Urinary bladder (tissue), 4 donors: ENCODE measurements around the gene STAT5B. TPM values are rescaled to one million over a fixed set of nuclear protein-coding genes. Genes with fewer than 3 reads are reported as not detected.
"Not testable (repeated sequence)": the region's sequence is repeated elsewhere in the genome, so short reads cannot be mapped to it uniquely, and the experiment has no call there.

Experiments used
- DNase-seq: peaks from one replicate; pipeline ENCODE4 v3.0.0-alpha.2; 2015; ENCODE audit errors: extremely low spot score
- H3K27ac ChIP-seq: one replicate; pipeline ENCODE4 v1.5.1; 2013; ENCODE audit warnings: low read depth, mild to moderate bottlenecking, moderate library complexity
- H3K36me3 ChIP-seq: one replicate; pipeline ENCODE4 v1.6.1; 2013; ENCODE audit warnings: mild to moderate bottlenecking, moderate library complexity; ENCODE audit not compliant: insufficient read depth
- H3K4me1 ChIP-seq: one replicate; pipeline ENCODE4 v1.6.1; 2013; ENCODE audit warnings: mild to moderate bottlenecking, moderate library complexity; ENCODE audit not compliant: insufficient read depth
- H3K4me3 ChIP-seq: one replicate; pipeline ENCODE4 v1.5.1; 2013; ENCODE audit warnings: low read depth, low read length
- WGBS: extraction: QIAGEN DNeasy Blood & Tissue Kit; methylation state at CpG from one replicate; pipeline ENCODE4 v1.1.7; 2013; 5-methylcytosine and 5-hydroxymethylcytosine counted together
- polyA plus RNA-seq: library from polyadenylated mRNA; stranded (reverse); fragments of 200-250 nt; gene quantifications from one replicate; pipeline ENCODE4 v1.2.3, GENCODE V29; 2013
- total RNA-seq: library from RNA; depleted of rRNA; stranded (reverse); fragments of >200 nt; gene quantifications from one replicate; pipeline ENCODE4 v1.2.3, GENCODE V29; 2014
- donor health status: healthy with polysubstance abuse.
- donor health status: healthy.

The STAT5B gene
- total and polyA plus RNA-seq, 2 donors: 37.6 to 66.3 TPM

- H3K4me3 ChIP-seq: no peak overlapping the region
- no peak for DNase-seq
- 93% methylated on average over 5 of the region's 5 CpGs for WGBS
- H3K36me3 ChIP-seq: no peaks in the 10 kb centered on the region
- peaks cover 2% of the 10 kb centered on the region for H3K4me1 ChIP-seq
- no peak overlapping the region for H3K27ac ChIP-seq
Observed at GRCh38 chr17:42191275-42191608, 84.9 kb downstream of the STAT5B start.

- no peak overlapping the region for H3K27ac ChIP-seq
- DNase-seq: no peak
- WGBS: 85% methylated on average over 17 of the region's 17 CpGs
- H3K4me1 ChIP-seq: peaks cover 2% of the 10 kb centered on the region
- H3K36me3 ChIP-seq: no peaks in the 10 kb centered on the region
- H3K4me3 ChIP-seq: no peak overlapping the region
Observed at GRCh38 chr17:42190491-42191274, 85.5 kb downstream of the STAT5B start.

- Histone ChIP-seq H3K4me1 (peaks cover 2% of the 10 kb centered on the region), H3K36me3 (no peaks in the 10 kb centered on the region), H3K27ac (no peak overlapping the region), H3K4me3 (no peak overlapping the region)
- no peak for DNase-seq
- 80% methylated on average over 11 of the region's 11 CpGs for WGBS
Observed at GRCh38 chr17:42189651-42189965, 86.6 kb downstream of the STAT5B start.

GRCh38 chr17:42188749-42189650 lies 87.2 kb downstream of the STAT5B start:
- DNase-seq: no peak
- Histone ChIP-seq H3K4me1 (no peaks in the 10 kb centered on the region), H3K4me3 (no peak overlapping the region), H3K36me3 (no peaks in the 10 kb centered on the region), H3K27ac (no peak overlapping the region)
- WGBS: 82% methylated on average over 19 of the region's 19 CpGs

GRCh38 chr17:42187833-42188232 lies 88.4 kb downstream of the STAT5B start:
- no peak for DNase-seq
- Histone ChIP-seq H3K27ac (no peak overlapping the region), H3K36me3 (no peaks in the 10 kb centered on the region), H3K4me3 (no peak overlapping the region), H3K4me1 (no peaks in the 10 kb centered on the region)
- WGBS: 80% methylated on average over 2 of the region's 2 CpGs

GRCh38 chr17:42186191-42186590 lies 90.0 kb downstream of the STAT5B start:
- 85% methylated on average over 5 of the region's 5 CpGs for WGBS
- not testable (repeated sequence) for H3K4me1 ChIP-seq, H3K36me3 ChIP-seq, DNase-seq, H3K27ac ChIP-seq, H3K4me3 ChIP-seq

GRCh38 chr17:42185621-42185930 lies 90.6 kb downstream of the STAT5B start:
- 52% methylated on average over 7 of the region's 7 CpGs for WGBS
- no peaks in the 10 kb centered on the region for H3K36me3 ChIP-seq
- H3K27ac ChIP-seq: no peak overlapping the region
- H3K4me3 ChIP-seq: no peak overlapping the region
- no peaks in the 10 kb centered on the region for H3K4me1 ChIP-seq
- DNase-seq: no peak

GRCh38 chr17:42184713-42185620 lies 91.2 kb downstream of the STAT5B start, which contains the start of gene HCRT:
Gene HCRT, minus strand, starts transcription at chr17:42185452. Its CDS starts 87 bp downstream, at chr17:42185365.
- WGBS: 68% methylated on average over 11 of the region's 11 CpGs
- H3K4me3 ChIP-seq: peak within 1 kb of the TSS; percentile 38
- no peak within 1 kb of the TSS for H3K27ac ChIP-seq

GRCh38 chr17:42183741-42184711 lies 92.2 kb downstream of the STAT5B start:
- no peaks in the 10 kb centered on the region for H3K36me3 ChIP-seq
- peak overlapping the region; percentile 38 for H3K4me3 ChIP-seq
- no peaks in the 10 kb centered on the region for H3K4me1 ChIP-seq
- no peak for DNase-seq
- no peak overlapping the region for H3K27ac ChIP-seq
- 4% methylated on average over 83 of the region's 83 CpGs for WGBS

More at GRCh38 chr17:42184713-42185620, 91.2 kb downstream of the STAT5B start, which contains the start of gene HCRT:
- Histone ChIP-seq H3K4me1 (no peaks in the 10 kb centered on the region), H3K36me3 (no peaks in the 10 kb centered on the region)
- no peak for DNase-seq

- Histone ChIP-seq H3K4me1 (no peaks in the 10 kb centered on the region), H3K27ac (no peak overlapping the region), H3K4me3 (peak overlapping the region; percentile 38), H3K36me3 (no peaks in the 10 kb centered on the region)
- 77% methylated on average over 9 of the region's 9 CpGs for WGBS
- no peak for DNase-seq
Observed at GRCh38 chr17:42182927-42183734, 93.1 kb downstream of the STAT5B start.

GRCh38 chr17:42181851-42182207 lies 94.4 kb downstream of the STAT5B start:
- Histone ChIP-seq H3K4me3 (no peak overlapping the region), H3K27ac (no peak overlapping the region), H3K4me1 (no peaks in the 10 kb centered on the region), H3K36me3 (no peaks in the 10 kb centered on the region)
- 80% methylated on average over 2 of the region's 2 CpGs for WGBS
- DNase-seq: no peak
